Cardiac muscle cell (in vitro differentiated cells and primary cell): ENCODE measurements around the gene TMEM89. TPM values are rescaled to one million over a fixed set of nuclear protein-coding genes. Genes with fewer than 3 reads are reported as not detected.

ENCODE experiments used
- DNase-seq, 2 donors: peaks; one replicate each; pipeline versions ENCODE4 v3.0.0 to v3.0.0-alpha.2; 2010 to 2017; ENCODE audit warnings: low read depth in 1 of 2, low spot score in 1 of 2
- H3K27ac ChIP-seq: fragments of 200-600 bp; sonication (generic); 2 replicates; pipeline ENCODE4 v1.5.1; 2016
- H3K27me3 ChIP-seq: fragments of 200-600 bp; sonication (generic); 2 replicates; pipeline ENCODE4 v1.6.0; 2016; ENCODE audit warnings: control low read depth
- H3K36me3 ChIP-seq: fragments of 200-600 bp; sonication (generic); 2 replicates; pipeline ENCODE4 v1.5.1; 2016; ENCODE audit warnings: control low read depth
- H3K4me1 ChIP-seq: fragments of 200-600 bp; sonication (generic); 2 replicates; pipeline ENCODE4 v1.8.1; 2017; ENCODE audit warnings: low read depth, mild to moderate bottlenecking, mixed run types
- H3K4me3 ChIP-seq: fragments of 200-600 bp; sonication (generic); 2 replicates; pipeline ENCODE4 v1.5.1; 2016; ENCODE audit warnings: mild to moderate bottlenecking
- H3K9me3 ChIP-seq: fragments of 200-600 bp; sonication (generic); 2 replicates; pipeline ENCODE4 v1.5.1; 2017; ENCODE audit warnings: low read depth, mild to moderate bottlenecking, control low read depth
- polyA plus RNA-seq: library from polyadenylated mRNA; unstranded; fragments of >200 nt; fragmentation: Nextera tagmentation; extraction: Ambion mirVana; gene quantifications from 2 replicates; pipeline ENCODE4 v1.2.1, GENCODE V29; 2016
- total RNA-seq: library from RNA; depleted of rRNA; stranded (reverse); fragments of >200 nt; gene quantifications from 2 replicates; pipeline ENCODE4 v1.2.3, GENCODE V29; 2016
- TF ChIP-seq, protein P1 (sequence below): IDR thresholded peaks from 2 replicates; pipeline ENCODE4 v1.5.1; 2012; ENCODE audit warnings: low read depth, mild to moderate bottlenecking, low read length

Gene TMEM89
- total and polyA plus RNA-seq, 2 experiments from 2014 or later: 0.59 TPM; not detected in 1

GRCh38 chr3:48630407-48630806 is 8.8 kb upstream of the TMEM89 start:
- H3K27me3 ChIP-seq: no peaks in the 10 kb centered on the region
- peaks cover 12% of the 10 kb centered on the region for H3K36me3 ChIP-seq
- H3K27ac ChIP-seq: no peak overlapping the region
- no peak for DNase-seq
- H3K4me3 ChIP-seq: no peak overlapping the region
- H3K9me3 ChIP-seq: no peaks in the 10 kb centered on the region
- H3K4me1 ChIP-seq: peaks cover 7% of the 10 kb centered on the region
- TF ChIP-seq, protein P1, sequence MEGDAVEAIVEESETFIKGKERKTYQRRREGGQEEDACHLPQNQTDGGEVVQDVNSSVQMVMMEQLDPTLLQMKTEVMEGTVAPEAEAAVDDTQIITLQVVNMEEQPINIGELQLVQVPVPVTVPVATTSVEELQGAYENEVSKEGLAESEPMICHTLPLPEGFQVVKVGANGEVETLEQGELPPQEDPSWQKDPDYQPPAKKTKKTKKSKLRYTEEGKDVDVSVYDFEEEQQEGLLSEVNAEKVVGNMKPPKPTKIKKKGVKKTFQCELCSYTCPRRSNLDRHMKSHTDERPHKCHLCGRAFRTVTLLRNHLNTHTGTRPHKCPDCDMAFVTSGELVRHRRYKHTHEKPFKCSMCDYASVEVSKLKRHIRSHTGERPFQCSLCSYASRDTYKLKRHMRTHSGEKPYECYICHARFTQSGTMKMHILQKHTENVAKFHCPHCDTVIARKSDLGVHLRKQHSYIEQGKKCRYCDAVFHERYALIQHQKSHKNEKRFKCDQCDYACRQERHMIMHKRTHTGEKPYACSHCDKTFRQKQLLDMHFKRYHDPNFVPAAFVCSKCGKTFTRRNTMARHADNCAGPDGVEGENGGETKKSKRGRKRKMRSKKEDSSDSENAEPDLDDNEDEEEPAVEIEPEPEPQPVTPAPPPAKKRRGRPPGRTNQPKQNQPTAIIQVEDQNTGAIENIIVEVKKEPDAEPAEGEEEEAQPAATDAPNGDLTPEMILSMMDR: no peak

DNA sequence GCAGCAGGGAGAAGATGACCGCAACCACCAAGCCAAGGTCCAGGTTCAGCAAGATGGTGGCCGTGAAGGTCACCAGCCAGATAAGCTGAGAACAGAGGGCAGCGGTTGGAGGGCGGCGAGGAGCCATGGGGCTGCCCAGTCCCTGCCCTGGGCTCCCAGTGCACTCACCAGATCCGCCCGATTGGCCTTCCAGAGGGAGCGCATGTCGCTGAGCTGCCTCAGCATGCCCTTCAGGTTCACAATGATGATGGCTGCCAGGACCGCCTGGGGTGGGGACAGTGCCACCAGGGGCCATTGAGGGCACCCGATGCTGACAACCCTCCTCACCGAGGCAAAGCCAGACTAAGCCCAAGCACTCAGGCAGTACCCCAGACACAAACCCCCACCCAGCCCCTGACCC is 8.3 kb upstream of the TMEM89 start:
- peaks cover 7% of the 10 kb centered on the region for H3K4me1 ChIP-seq
- TF ChIP-seq, protein P1: no peak
- H3K36me3 ChIP-seq: peaks cover 12% of the 10 kb centered on the region
- H3K9me3 ChIP-seq: no peaks in the 10 kb centered on the region
- no peak overlapping the region for H3K27ac ChIP-seq
- H3K4me3 ChIP-seq: no peak overlapping the region
- DNase-seq: no peak
- H3K27me3 ChIP-seq: no peaks in the 10 kb centered on the region

GRCh38 chr3:48628277-48629017 is 6.9 kb upstream of the TMEM89 start:
- Histone ChIP-seq H3K27me3 (no peaks in the 10 kb centered on the region), H3K4me3 (no peak overlapping the region), H3K9me3 (no peaks in the 10 kb centered on the region), H3K4me1 (no peaks in the 10 kb centered on the region), H3K36me3 (peaks cover 12% of the 10 kb centered on the region), H3K27ac (no peak overlapping the region)
- no peak for DNase-seq
- TF ChIP-seq, protein P1: no peak

DNA sequence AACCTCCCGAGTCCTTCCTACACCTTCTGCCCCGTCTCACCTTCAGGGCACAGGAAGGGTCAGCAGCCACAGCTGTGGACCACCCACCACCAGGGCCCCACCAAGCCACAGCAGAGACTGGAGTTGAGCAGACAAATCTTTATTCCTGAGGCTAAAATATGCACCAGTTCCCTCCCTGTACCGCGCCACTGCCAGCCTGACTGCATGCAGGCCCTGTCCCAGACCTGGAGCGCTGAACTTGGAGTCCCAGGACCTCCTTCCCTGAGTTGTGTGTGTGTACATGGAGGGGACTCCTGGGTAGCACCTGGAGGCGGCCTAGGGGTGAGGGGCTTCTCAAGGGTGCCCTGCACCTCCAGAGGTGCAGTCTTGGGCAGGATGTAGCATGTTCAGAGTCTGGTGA is 4.0 kb upstream of the TMEM89 start:
- no peaks in the 10 kb centered on the region for H3K27me3 ChIP-seq
- TF ChIP-seq, protein P1: no peak
- H3K4me1 ChIP-seq: no peaks in the 10 kb centered on the region
- H3K36me3 ChIP-seq: peaks cover 12% of the 10 kb centered on the region
- no peak overlapping the region for H3K27ac ChIP-seq
- no peaks in the 10 kb centered on the region for H3K9me3 ChIP-seq
- DNase-seq: no peak
- no peak overlapping the region for H3K4me3 ChIP-seq

DNA sequence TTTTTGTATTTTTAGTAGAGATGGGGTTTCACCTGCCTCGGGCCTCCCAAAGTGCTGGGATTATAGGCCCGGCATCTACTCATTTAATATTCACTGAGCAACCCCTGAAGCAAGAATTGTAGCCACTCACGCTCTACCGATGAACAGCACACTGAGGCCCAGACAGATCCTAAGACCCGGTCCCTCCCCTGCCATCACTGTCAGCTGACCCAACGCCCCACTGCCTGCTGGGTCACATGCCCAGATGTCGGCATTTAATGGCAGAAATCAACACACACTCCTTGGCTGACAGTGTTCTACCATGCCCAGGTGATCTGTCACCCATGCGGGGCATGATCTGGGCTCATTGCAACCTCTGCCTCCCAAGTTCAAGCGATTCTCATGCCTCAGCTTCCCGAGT is 3.2 kb upstream of the TMEM89 start:
- TF ChIP-seq, protein P1: no peak
- Histone ChIP-seq H3K9me3 (no peaks in the 10 kb centered on the region), H3K27ac (no peak overlapping the region), H3K27me3 (no peaks in the 10 kb centered on the region), H3K4me3 (no peak overlapping the region), H3K36me3 (peaks cover 12% of the 10 kb centered on the region), H3K4me1 (no peaks in the 10 kb centered on the region)
- DNase-seq: no peak
